Measurements from ENCODE around the gene CCNJL. TPM values are rescaled to one million over a fixed set of nuclear protein-coding genes. Genes with fewer than 3 reads are reported as not detected.

The CCNJL gene
- total RNA-seq, 1 experiment from 2014 or later = 33.9 TPM

- Histone ChIP-seq H3K79me2 (ENCODE audit: low read depth) (no peaks in the 10 kb centered on the region; the same call in 1 of the 2 replicates), H3K4me1 (replicated peaks; ENCODE audit: insufficient read depth) (0 out of 2 replicates have a peak, but pooled peaks cover 5% of the 10 kb centered on the region), H3K9me3 (ENCODE audit: insufficient read depth, low read depth) (no peaks in the 10 kb centered on the region), H3K27me3 (ENCODE audit: insufficient read depth, low read depth) (no peaks in the 10 kb centered on the region), H3K27ac (no peak overlapping the region), H3K4me2 (no peak overlapping the region), H3K36me3 (ENCODE audit: low read depth) (no peaks in the 10 kb centered on the region), H3K4me3 (no peak overlapping the region), H2AFZ (no peak overlapping the region), H3F3A (ENCODE audit: insufficient read depth, low read depth) (peaks cover 4% of the 10 kb centered on the region; the same call in 1 of the 2 replicates), H3K9me2 (ENCODE audit: insufficient read depth) (no peaks in the 10 kb centered on the region), H4K20me1 (ENCODE audit: insufficient read depth) (peaks cover 5% of the 10 kb centered on the region; the same call in 1 of the 2 replicates)
- BruUV-seq (replicated peaks) = no TSS peak
- CTCF ChIA-PET = no interaction called here
- POLR2A ChIA-PET (ENCODE audit: unreplicated experiment) = no interaction called here
- DNase-seq = no peak
- TF ChIP-seq CTCF (conservative IDR thresholded peaks at IDR 0.05) = no peak
- no peak for TF ChIP-seq EZH2 (IDR thresholded peaks at IDR 0.05; ENCODE audit: low read depth)
- intact Hi-C loops (cut with micrococcal nuclease; ENCODE audit: unreplicated experiment) = no loop called here
Measured at GRCh38 chr5:160297776-160298175, 14.6 kb downstream of the CCNJL start.

- H3K4me1 ChIP-seq (replicated peaks; ENCODE audit: insufficient read depth) = 0 out of 2 replicates have a peak, but pooled peaks cover 5% of the 10 kb centered on the region
- no peak for DNase-seq
- ChIA-PET CTCF (no interaction called here), POLR2A (ENCODE audit: unreplicated experiment) (no interaction called here)
- H3F3A ChIP-seq (ENCODE audit: insufficient read depth, low read depth) = peaks cover 4% of the 10 kb centered on the region; the same call in 1 of the 2 replicates
- H4K20me1 ChIP-seq (ENCODE audit: insufficient read depth) = peaks cover 5% of the 10 kb centered on the region; the same call in 1 of the 2 replicates
- no peaks in the 10 kb centered on the region for H3K36me3 ChIP-seq (ENCODE audit: low read depth)
- H3K27me3 ChIP-seq (ENCODE audit: insufficient read depth, low read depth) = no peaks in the 10 kb centered on the region
- BruUV-seq (replicated peaks) = no TSS peak
- no peak overlapping the region for H3K4me2 ChIP-seq
- no peak overlapping the region for H2AFZ ChIP-seq
- no peaks in the 10 kb centered on the region for H3K9me3 ChIP-seq (ENCODE audit: insufficient read depth, low read depth)
- no peak overlapping the region for H3K4me3 ChIP-seq
- no peaks in the 10 kb centered on the region for H3K9me2 ChIP-seq (ENCODE audit: insufficient read depth)
- intact Hi-C loops (cut with micrococcal nuclease; ENCODE audit: unreplicated experiment) = no loop called here
- H3K27ac ChIP-seq = no peak overlapping the region
- no peaks in the 10 kb centered on the region; the same call in 1 of the 2 replicates for H3K79me2 ChIP-seq (ENCODE audit: low read depth)
- TF ChIP-seq EZH2 (IDR thresholded peaks at IDR 0.05; ENCODE audit: low read depth) (no peak), CTCF (conservative IDR thresholded peaks at IDR 0.05) (no peak)
Measured at GRCh38 chr5:160297004-160297403, 15.4 kb downstream of the CCNJL start.

GRCh38 chr5:160296496-160296895 is 15.9 kb downstream of the CCNJL start:
- H3F3A ChIP-seq (ENCODE audit: insufficient read depth, low read depth) = peaks cover 4% of the 10 kb centered on the region; the same call in 1 of the 2 replicates
- ChIA-PET CTCF (no interaction called here), POLR2A (ENCODE audit: unreplicated experiment) (no interaction called here)
- H2AFZ ChIP-seq = no peak overlapping the region
- peaks cover 5% of the 10 kb centered on the region; the same call in 1 of the 2 replicates for H4K20me1 ChIP-seq (ENCODE audit: insufficient read depth)
- no peaks in the 10 kb centered on the region for H3K9me2 ChIP-seq (ENCODE audit: insufficient read depth)
- 0 out of 2 replicates have a peak, but pooled peaks cover 5% of the 10 kb centered on the region for H3K4me1 ChIP-seq (replicated peaks; ENCODE audit: insufficient read depth)
- no peak for DNase-seq
- no peaks in the 10 kb centered on the region; the same call in 1 of the 2 replicates for H3K79me2 ChIP-seq (ENCODE audit: low read depth)
- TF ChIP-seq EZH2 (IDR thresholded peaks at IDR 0.05; ENCODE audit: low read depth) (no peak), CTCF (conservative IDR thresholded peaks at IDR 0.05) (no peak)
- no peaks in the 10 kb centered on the region for H3K9me3 ChIP-seq (ENCODE audit: insufficient read depth, low read depth)
- no peak overlapping the region for H3K4me2 ChIP-seq
- H3K36me3 ChIP-seq (ENCODE audit: low read depth) = no peaks in the 10 kb centered on the region
- no TSS peak for BruUV-seq (replicated peaks)
- intact Hi-C loops (cut with micrococcal nuclease; ENCODE audit: unreplicated experiment) = no loop called here
- no peak overlapping the region for H3K4me3 ChIP-seq
- H3K27me3 ChIP-seq (ENCODE audit: insufficient read depth, low read depth) = no peaks in the 10 kb centered on the region
- H3K27ac ChIP-seq = no peak overlapping the region

Measured in PC-9 (cell line).